ENCODE results near the gene TXNRD2. TPM values are rescaled to one million over a fixed set of nuclear protein-coding genes. Genes with fewer than 3 reads are reported as not detected.
"Not testable (repeated sequence)": the region's sequence is repeated elsewhere in the genome, so short reads cannot be mapped to it uniquely, and the experiment has no call there.

TXNRD2 gene
- polyA plus RNA-seq, 1 donor from 2014 or later = 4.1 TPM

GRCh38 chr22:19834599-19834998 lies 107.0 kb downstream of the TXNRD2 start:
- Histone ChIP-seq H3K4me2 (ENCODE audit: low read length) (no peak overlapping the region), H3K79me2 (replicated peaks; ENCODE audit: insufficient read depth, low read length) (no peaks in the 10 kb centered on the region), H2AFZ (ENCODE audit: low read depth, low read length) (no peak overlapping the region), H4K20me1 (ENCODE audit: insufficient read depth) (no peaks in the 10 kb centered on the region), H3K27me3 (ENCODE audit: insufficient read depth, low read depth, low read length) (no peaks in the 10 kb centered on the region), H3K9me2 (ENCODE audit: insufficient read depth, low read length) (no peaks in the 10 kb centered on the region), H3K27ac (ENCODE audit: low read length) (no peak overlapping the region), H3K9me3 (ENCODE audit: low read length) (no peaks in the 10 kb centered on the region), H3F3A (ENCODE audit: insufficient read depth, low read length, poor library complexity, severe bottlenecking) (no peaks in the 10 kb centered on the region), H3K9ac (ENCODE audit: low read length) (no peak overlapping the region), H3K4me3 (ENCODE audit: low read length) (no peak overlapping the region), H3K36me3 (ENCODE audit: insufficient read depth, low read length) (no peaks in the 10 kb centered on the region)
- TF ChIP-seq CTCF (IDR thresholded peaks at IDR 0.05; ENCODE audit: poor library complexity, severe bottlenecking) = no peak
- no peak for TF ChIP-seq REST (IDR thresholded peaks at IDR 0.05; ENCODE audit: borderline replicate concordance)
- TF ChIP-seq EZH2 (IDR thresholded peaks at IDR 0.05; ENCODE audit: borderline replicate concordance, insufficient read depth, low read length, poor library complexity, severe bottlenecking) = no peak
- no peak for TF ChIP-seq MXI1 (conservative IDR thresholded peaks at IDR 0.05; ENCODE audit: poor library complexity, severe bottlenecking)
- TF ChIP-seq SMC3 (conservative IDR thresholded peaks at IDR 0.05; ENCODE audit: poor library complexity) = no peak
- no peak for TF ChIP-seq EP300 (conservative IDR thresholded peaks at IDR 0.05; ENCODE audit: poor library complexity, severe bottlenecking)
- TF ChIP-seq RAD21 (conservative IDR thresholded peaks at IDR 0.05) = no peak
- TF ChIP-seq TAF1 (IDR thresholded peaks at IDR 0.05; ENCODE audit: low read depth) = no peak
- no peak for TF ChIP-seq POLR2AphosphoS5 (IDR thresholded peaks at IDR 0.05)

- H3K4me2 ChIP-seq (ENCODE audit: low read length); H4K20me1 ChIP-seq (ENCODE audit: insufficient read depth); H3K9ac ChIP-seq (ENCODE audit: low read length); H3F3A ChIP-seq (ENCODE audit: insufficient read depth, low read length, poor library complexity, severe bottlenecking); H3K79me2 ChIP-seq (replicated peaks; ENCODE audit: insufficient read depth, low read length); H3K27ac ChIP-seq (ENCODE audit: low read length); H3K36me3 ChIP-seq (ENCODE audit: insufficient read depth, low read length); H3K4me3 ChIP-seq (ENCODE audit: low read length); H3K9me2 ChIP-seq (ENCODE audit: insufficient read depth, low read length); H2AFZ ChIP-seq (ENCODE audit: low read depth, low read length); H3K27me3 ChIP-seq (ENCODE audit: insufficient read depth, low read depth, low read length); H3K9me3 ChIP-seq (ENCODE audit: low read length): not testable (repeated sequence)
Measured at GRCh38 chr22:19833327-19833726, 108.3 kb downstream of the TXNRD2 start.

GRCh38 chr22:19832476-19833108 lies 109.0 kb downstream of the TXNRD2 start:
- no peak overlapping the region for H3K27ac ChIP-seq (ENCODE audit: low read length)
- no peaks in the 10 kb centered on the region for H3K79me2 ChIP-seq (replicated peaks; ENCODE audit: insufficient read depth, low read length)
- H3K9me2 ChIP-seq (ENCODE audit: insufficient read depth, low read length) = no peaks in the 10 kb centered on the region
- H3K27me3 ChIP-seq (ENCODE audit: insufficient read depth, low read depth, low read length) = no peaks in the 10 kb centered on the region
- no peak overlapping the region for H3K4me3 ChIP-seq (ENCODE audit: low read length)
- H3K4me2 ChIP-seq (ENCODE audit: low read length) = no peak overlapping the region
- TF ChIP-seq REST (IDR thresholded peaks at IDR 0.05; ENCODE audit: borderline replicate concordance) (no peak), EP300 (conservative IDR thresholded peaks at IDR 0.05; ENCODE audit: poor library complexity, severe bottlenecking) (no peak), SMC3 (conservative IDR thresholded peaks at IDR 0.05; ENCODE audit: poor library complexity) (no peak)
- no peaks in the 10 kb centered on the region for H4K20me1 ChIP-seq (ENCODE audit: insufficient read depth)
- no peaks in the 10 kb centered on the region for H3K36me3 ChIP-seq (ENCODE audit: insufficient read depth, low read length)
- H2AFZ ChIP-seq (ENCODE audit: low read depth, low read length) = no peak overlapping the region
- H3K9ac ChIP-seq (ENCODE audit: low read length) = no peak overlapping the region
- no peaks in the 10 kb centered on the region for H3K9me3 ChIP-seq (ENCODE audit: low read length)
- no peaks in the 10 kb centered on the region for H3F3A ChIP-seq (ENCODE audit: insufficient read depth, low read length, poor library complexity, severe bottlenecking)

- not testable (repeated sequence) for H3K36me3 ChIP-seq (ENCODE audit: insufficient read depth, low read length); H3K9me3 ChIP-seq (ENCODE audit: low read length); H3K9ac ChIP-seq (ENCODE audit: low read length); H3K79me2 ChIP-seq (replicated peaks; ENCODE audit: insufficient read depth, low read length); H3F3A ChIP-seq (ENCODE audit: insufficient read depth, low read length, poor library complexity, severe bottlenecking); H2AFZ ChIP-seq (ENCODE audit: low read depth, low read length); H4K20me1 ChIP-seq (ENCODE audit: insufficient read depth); H3K4me2 ChIP-seq (ENCODE audit: low read length); H3K27ac ChIP-seq (ENCODE audit: low read length); H3K9me2 ChIP-seq (ENCODE audit: insufficient read depth, low read length); H3K27me3 ChIP-seq (ENCODE audit: insufficient read depth, low read depth, low read length); H3K4me3 ChIP-seq (ENCODE audit: low read length)
Measured at GRCh38 chr22:19831979-19832378, 109.6 kb downstream of the TXNRD2 start.
